B cell (primary cell): ENCODE data around the gene HSD3B1. TPM values are rescaled to one million over a fixed set of nuclear protein-coding genes. Genes with fewer than 3 reads are reported as not detected.
"Not testable (repeated sequence)": the region's sequence is repeated elsewhere in the genome, so short reads cannot be mapped to it uniquely, and the experiment has no call there.

Experiments used
- ATAC-seq: fragments of 200-7000 bp; cut with Tn5 transposase; one replicate; pipeline ENCODE4 v1.10.0; 2021; ENCODE audit warnings: low read depth, mild to moderate bottlenecking, moderate number of reproducible peaks, moderate library complexity
- CTCF ChIA-PET: fragments of 350-600 bp; sonication (Branson Sonifier 250); formaldehyde crosslinking; loops from one replicate; lab custom pipeline; 2021; ENCODE audit warnings: antibody characterized with exemption, inconsistent platforms; lab: Charles Lee
- POLR2A ChIA-PET: fragments of 350-600 bp; sonication (Branson Sonifier 250); formaldehyde crosslinking; loops from one replicate; lab custom pipeline; 2021; ENCODE audit warnings: antibody characterized with exemption; lab: Charles Lee
- DNase-seq: peaks from one replicate; pipeline ENCODE4 v3.0.0; 2013
- H2AFZ ChIP-seq: 2 replicates; pipeline ENCODE4 v1.6.1; 2012; ENCODE audit warnings: mild to moderate bottlenecking, low read depth, low read length; ENCODE audit not compliant: insufficient read depth, poor library complexity, severe bottlenecking
- H3K27ac ChIP-seq, 2 donors: 1 replicate in 1 of 2; 2 replicates in 1 of 2; pipeline ENCODE4 v1.5.1; 2012 to 2013; ENCODE audit warnings: low read length in 2 of 2, mild to moderate bottlenecking in 2 of 2, moderate library complexity in 1 of 2
- H3K27me3 ChIP-seq, 4 experiments: fragments of 200-600 bp in 1 of 4; sonication (generic) in 1 of 4; replicated peaks in 1 of 4; 1 replicate in 2 of 4; 2 replicates in 2 of 4; pipeline versions ENCODE4 v1.6.1 to v1.7.0; 2013 to 2016; ENCODE audit warnings: low read length in 3 of 4, mild to moderate bottlenecking in 2 of 4, mixed read lengths in 1 of 4, moderate library complexity in 1 of 4; ENCODE audit not compliant: insufficient read depth in 4 of 4, control insufficient read depth in 3 of 4; ENCODE audit errors: control extremely low read depth in 1 of 4
- H3K36me3 ChIP-seq, 2 experiments: replicated peaks in 1 of 2; 1 replicate in 1 of 2; 2 replicates in 1 of 2; pipeline versions ENCODE4 v1.6.1 to v1.7.1; 2013; ENCODE audit warnings: low read length in 1 of 2; ENCODE audit not compliant: insufficient read depth in 2 of 2, control insufficient read depth in 1 of 2; ENCODE audit errors: control extremely low read depth in 1 of 2, extremely low read depth in 1 of 2
- H3K4me1 ChIP-seq, 2 donors: fragments of 200-600 bp in 1 of 2; sonication (generic) in 1 of 2; 1 replicate in 1 of 2; 2 replicates in 1 of 2; pipeline versions ENCODE4 v1.5.1 to v1.6.1; 2013 to 2017; ENCODE audit warnings: low read length in 2 of 2; ENCODE audit not compliant: control insufficient read depth in 2 of 2, insufficient read depth in 2 of 2
- H3K4me2 ChIP-seq: replicated peaks from 2 replicates; pipeline ENCODE3; 2012; ENCODE audit warnings: mild to moderate bottlenecking, low read depth, low read length; ENCODE audit not compliant: poor library complexity, severe bottlenecking
- H3K4me3 ChIP-seq, 5 experiments: fragments of 200-600 bp in 1 of 5; sonication (generic) in 1 of 5; 1 replicate in 3 of 5; 2 replicates in 2 of 5; pipeline versions ENCODE4 v1.5.1 to v1.7.0; 2011 to 2016; ENCODE audit warnings: low read length in 4 of 5, mild to moderate bottlenecking in 4 of 5, low read depth in 2 of 5, control low read depth in 1 of 5, moderate library complexity in 1 of 5; ENCODE audit not compliant: insufficient read depth in 1 of 5; ENCODE audit errors: control extremely low read depth in 1 of 5, extremely low read depth in 1 of 5
- H3K79me2 ChIP-seq: fragments of 200-600 bp; sonication (generic); one replicate; pipeline ENCODE4 v1.6.0; 2016; ENCODE audit warnings: low read length; ENCODE audit not compliant: control insufficient read depth, insufficient read depth
- H3K9ac ChIP-seq: fragments of 200-600 bp; sonication (generic); 2 replicates; pipeline ENCODE4 v1.6.1; 2017; ENCODE audit warnings: mild to moderate bottlenecking, low read length, moderate library complexity
- H3K9me3 ChIP-seq, 3 donors: one replicate each; pipeline versions ENCODE4 v1.6.1 to v1.7.1; 2013; ENCODE audit warnings: low read length in 2 of 3; ENCODE audit not compliant: control insufficient read depth in 2 of 3, insufficient read depth in 1 of 3; ENCODE audit errors: control extremely low read depth in 1 of 3
- H4K20me1 ChIP-seq: 2 replicates; pipeline ENCODE4 v1.6.0; 2012; ENCODE audit warnings: mild to moderate bottlenecking, low read length; ENCODE audit not compliant: insufficient read depth, control insufficient read depth, poor library complexity, severe bottlenecking
- H3K27ac Mint-ChIP-seq: one replicate; pipeline ENCODE4 v1.8.0; 2021; ENCODE audit warnings: mixed read lengths
- H3K27me3 Mint-ChIP-seq: one replicate; pipeline ENCODE4 v1.8.0; 2021; ENCODE audit warnings: mixed read lengths
- H3K4me1 Mint-ChIP-seq: one replicate; pipeline ENCODE4 v1.8.0; 2021; ENCODE audit warnings: mixed read lengths
- H3K4me3 Mint-ChIP-seq: one replicate; pipeline ENCODE4 v1.8.0; 2021; ENCODE audit warnings: mixed read lengths
- H3K9me3 Mint-ChIP-seq: one replicate; pipeline ENCODE4 v1.8.0; 2022; ENCODE audit warnings: mixed read lengths; ENCODE audit not compliant: insufficient read depth
- EZH2 ChIP-seq: IDR thresholded peaks from 2 replicates; pipeline ENCODE4 v1.6.1; 2012; ENCODE audit warnings: borderline replicate concordance, low read depth, mild to moderate bottlenecking, moderate library complexity, low read length; ENCODE audit not compliant: insufficient read depth, poor library complexity, severe bottlenecking
- WGBS: methylation state at CpG from one replicate; pipeline ENCODE4 v1.1.5; 2013; ENCODE audit warnings: missing lambda C conversion rate; ENCODE audit not compliant: insufficient coverage; 5-methylcytosine and 5-hydroxymethylcytosine counted together
- intact Hi-C: fragments of 100-400 bp; cut with micrococcal nuclease; formaldehyde crosslinking; loops from one replicate; pipeline ENCODE4 v1.10.0; 2022
- polyA plus RNA-seq: library from polyadenylated mRNA; depleted of rRNA; stranded (reverse); fragments of >200 nt; gene quantifications from 2 replicates; pipeline ENCODE4 v1.2.3, GENCODE V29; 2012
- total RNA-seq, 2 donors: library from RNA; stranded (reverse); fragments of 120-200 nt in 1 of 2; gene quantifications; 1 replicate in 1 of 2; 2 replicates in 1 of 2; pipeline versions ENCODE4 v1.2.3 to v1.2.4, GENCODE V29; 2013 to 2022
- TF ChIP-seq, protein P1 (sequence below): fragments of 200-600 bp; IDR thresholded peaks from one replicate; pipeline ENCODE4 v1.8.0; 2022; ENCODE audit warnings: antibody characterized with exemption, mild to moderate bottlenecking

Gene HSD3B1
- total and polyA plus RNA-seq, 2 donors (not counting 1 experiment from before 2014, with no cell fraction given), result not detected

DNA sequence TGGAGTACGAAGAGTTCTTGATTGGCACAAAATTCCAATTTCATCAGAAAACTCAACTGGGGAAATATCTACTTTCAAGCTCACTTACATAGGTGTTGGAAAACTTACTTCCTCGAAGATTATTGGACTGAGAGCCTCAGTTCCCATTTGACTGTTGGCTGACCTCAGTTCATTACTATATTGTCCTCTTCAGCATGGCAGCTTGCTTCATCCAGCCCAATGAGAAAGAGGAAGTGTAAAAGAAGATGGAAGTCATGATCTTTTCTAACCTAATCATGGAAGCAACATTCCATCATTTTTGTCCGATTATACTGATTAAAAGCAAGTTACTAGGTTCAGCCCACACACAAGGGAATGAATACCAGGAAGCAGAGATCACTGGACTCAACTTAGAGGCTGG, 49.4 kb downstream of the HSD3B1 start:
- WGBS, result no CpG with 5 or more reads among the region's 3 CpGs
- H3K27ac Mint-ChIP-seq, result no peak overlapping the region
- POLR2A ChIA-PET, result no interaction called here

DNA sequence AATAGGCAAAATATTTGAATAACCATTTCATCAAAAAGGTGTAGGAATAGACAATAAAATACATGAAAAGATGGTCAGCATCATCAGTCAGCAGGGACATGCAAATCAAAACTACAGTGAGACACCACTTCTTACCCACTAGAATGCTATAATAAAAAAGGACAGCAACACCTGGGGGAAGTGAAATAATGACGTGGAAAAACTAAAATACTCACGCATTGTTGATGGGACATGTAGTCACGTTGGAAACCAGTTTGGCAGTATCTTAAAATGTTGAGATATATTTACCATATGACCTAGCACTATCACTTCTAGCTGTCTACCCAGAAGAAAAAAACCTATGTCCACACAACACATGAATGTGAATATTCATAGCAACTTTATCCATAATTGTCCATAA, 53.4 kb downstream of the HSD3B1 start:
- not testable (repeated sequence) for H3K36me3 ChIP-seq, ATAC-seq

More for the DNA sequence above, 49.4 kb downstream of the HSD3B1 start:
- Mint-ChIP-seq H3K9me3 (no peaks in the 10 kb centered on the region), H3K4me3 (no peak overlapping the region), H3K4me1 (peaks cover 3% of the 10 kb centered on the region), H3K27me3 (no peaks in the 10 kb centered on the region)
- no peak overlapping the region for H3K9ac ChIP-seq
- peaks cover 0 to 5% of the 10 kb centered on the region in 2 donors for H3K4me1 ChIP-seq
- no peaks in the 10 kb centered on the region for H4K20me1 ChIP-seq
- no peaks in the 10 kb centered on the region for H3K36me3 ChIP-seq
- intact Hi-C loops, result no loop called here
- no peaks in the 10 kb centered on the region for H3K27me3 ChIP-seq
- CTCF ChIA-PET, result interaction anchor here (0.9 to 1.5 kb wide), 2 partner anchors 10 to 118 kb away, joined by 3 to 5 read pairs; no protein-coding TSS in a partner anchor
- no peak overlapping the region for H3K4me2 ChIP-seq
- no peaks in the 10 kb centered on the region for H3K9me3 ChIP-seq
- DNase-seq, result no peak
- no peaks in the 10 kb centered on the region for H3K79me2 ChIP-seq
- no peak overlapping the region for H3K4me3 ChIP-seq
- no peak for ATAC-seq
- H2AFZ ChIP-seq, result no peak overlapping the region
- H3K27ac ChIP-seq, result no peak overlapping the region
- no peak for TF ChIP-seq EZH2
- TF ChIP-seq, protein P1, sequence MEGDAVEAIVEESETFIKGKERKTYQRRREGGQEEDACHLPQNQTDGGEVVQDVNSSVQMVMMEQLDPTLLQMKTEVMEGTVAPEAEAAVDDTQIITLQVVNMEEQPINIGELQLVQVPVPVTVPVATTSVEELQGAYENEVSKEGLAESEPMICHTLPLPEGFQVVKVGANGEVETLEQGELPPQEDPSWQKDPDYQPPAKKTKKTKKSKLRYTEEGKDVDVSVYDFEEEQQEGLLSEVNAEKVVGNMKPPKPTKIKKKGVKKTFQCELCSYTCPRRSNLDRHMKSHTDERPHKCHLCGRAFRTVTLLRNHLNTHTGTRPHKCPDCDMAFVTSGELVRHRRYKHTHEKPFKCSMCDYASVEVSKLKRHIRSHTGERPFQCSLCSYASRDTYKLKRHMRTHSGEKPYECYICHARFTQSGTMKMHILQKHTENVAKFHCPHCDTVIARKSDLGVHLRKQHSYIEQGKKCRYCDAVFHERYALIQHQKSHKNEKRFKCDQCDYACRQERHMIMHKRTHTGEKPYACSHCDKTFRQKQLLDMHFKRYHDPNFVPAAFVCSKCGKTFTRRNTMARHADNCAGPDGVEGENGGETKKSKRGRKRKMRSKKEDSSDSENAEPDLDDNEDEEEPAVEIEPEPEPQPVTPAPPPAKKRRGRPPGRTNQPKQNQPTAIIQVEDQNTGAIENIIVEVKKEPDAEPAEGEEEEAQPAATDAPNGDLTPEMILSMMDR, result no peak

More for the DNA sequence above, 53.4 kb downstream of the HSD3B1 start:
- H3K4me3 Mint-ChIP-seq, H2AFZ ChIP-seq, H3K27ac Mint-ChIP-seq, H3K27ac ChIP-seq, H3K27me3 Mint-ChIP-seq, H3K4me3 ChIP-seq, H3K27me3 ChIP-seq, H3K9me3 Mint-ChIP-seq, H3K9ac ChIP-seq, H3K4me2 ChIP-seq, H4K20me1 ChIP-seq, POLR2A ChIA-PET, intact Hi-C loops, CTCF ChIA-PET, H3K9me3 ChIP-seq, DNase-seq, H3K79me2 ChIP-seq: not testable (repeated sequence)
- peaks cover 13% of the 10 kb centered on the region for H3K4me1 Mint-ChIP-seq
- peaks cover 4 to 15% of the 10 kb centered on the region in 2 donors for H3K4me1 ChIP-seq
- no CpG with 5 or more reads among the region's 3 CpGs for WGBS
